HEK293 (cell line): ENCODE measurements around the gene NFIB.

Experiments
- CTCF ChIA-PET: fragments of 350-600 bp; formaldehyde crosslinking; extraction: SDS; loops from one replicate; lab custom pipeline; 2021; ENCODE audit warnings: antibody characterized with exemption; lab: Yijun Ruan, JAX
- POLR2A ChIA-PET: fragments of 300-600 bp; formaldehyde crosslinking; extraction: SDS; loops from one replicate; lab custom pipeline; 2020; ENCODE audit warnings: antibody characterized with exemption, inconsistent platforms; lab: Yijun Ruan, JAX
- H3K27ac ChIP-seq: fragments of 200-500 bp; sonication (Bioruptor generic); 2 replicates; pipeline ENCODE4 v1.5.1; 2014; ENCODE audit warnings: low read depth, low read length, control low read depth, inconsistent platforms; ENCODE audit errors: extremely low read depth
- H3K36me3 ChIP-seq, 2 experiments: fragments of 200-500 bp in 1 of 2; sonication (Bioruptor generic) in 1 of 2; 1 replicate in 1 of 2; 2 replicates in 1 of 2; pipeline ENCODE4 v1.5.1; 2014 to 2017; ENCODE audit warnings: inconsistent platforms in 2 of 2, low read length in 2 of 2; ENCODE audit not compliant: control insufficient read depth in 2 of 2, insufficient read depth in 1 of 2
- H3K4me1 ChIP-seq: fragments of 200-500 bp; sonication (Bioruptor generic); 2 replicates; pipeline ENCODE4 v1.5.1; 2014; ENCODE audit warnings: mild to moderate bottlenecking, low read length, inconsistent platforms; ENCODE audit not compliant: control insufficient read depth, insufficient read depth
- H3K4me3 ChIP-seq: 2 replicates; pipeline ENCODE4 v1.5.1; 2011; ENCODE audit warnings: low read depth, mild to moderate bottlenecking, control low read depth, low read length, moderate library complexity
- H3K9me3 ChIP-seq: fragments of 200-500 bp; sonication (Bioruptor generic); 2 replicates; pipeline ENCODE4 v1.5.1; 2014; ENCODE audit warnings: low read depth, low read length, inconsistent platforms; ENCODE audit not compliant: control insufficient read depth, insufficient read depth
- KLF7 ChIP-seq: fragments of 450-650 bp; formaldehyde crosslinking; IDR thresholded peaks from 2 replicates; pipeline ENCODE4 v1.5.1; 2016; ENCODE audit warnings: missing biosample characterization, missing genetic modification characterization, borderline replicate concordance
- PRDM4 ChIP-seq: fragments of 450-650 bp; formaldehyde crosslinking; IDR thresholded peaks from 2 replicates; pipeline ENCODE4 v1.5.1; 2017; ENCODE audit warnings: missing biosample characterization, missing genetic modification characterization
- SP3 ChIP-seq: fragments of 450-650 bp; formaldehyde crosslinking; IDR thresholded peaks from 2 replicates; pipeline ENCODE4 v1.5.1; 2016; ENCODE audit warnings: missing biosample characterization, missing genetic modification characterization
- YY2 ChIP-seq: fragments of 450-650 bp; formaldehyde crosslinking; IDR thresholded peaks from 2 replicates; pipeline ENCODE4 v1.5.1; 2016; ENCODE audit warnings: missing biosample characterization, missing genetic modification characterization
- ZBTB11 ChIP-seq: fragments of 450-650 bp; formaldehyde crosslinking; conservative IDR thresholded peaks from 2 replicates; pipeline ENCODE4 v1.5.1; 2016; ENCODE audit warnings: low read depth, missing biosample characterization, missing genetic modification characterization
- ZBTB26 ChIP-seq: fragments of 450-650 bp; formaldehyde crosslinking; optimal IDR thresholded peaks from 2 replicates; pipeline ENCODE3; 2016; ENCODE audit warnings: missing biosample characterization, mild to moderate bottlenecking, missing genetic modification characterization
- ZFP3 ChIP-seq: fragments of 450-650 bp; formaldehyde crosslinking; IDR thresholded peaks from 2 replicates; pipeline ENCODE4 v1.5.1; 2016; ENCODE audit warnings: low read depth, missing biosample characterization, missing genetic modification characterization
- ZNF133 ChIP-seq: fragments of 450-650 bp; formaldehyde crosslinking; IDR thresholded peaks from 2 replicates; pipeline ENCODE4 v1.5.1; 2016; ENCODE audit warnings: missing biosample characterization, missing genetic modification characterization
- ZNF146 ChIP-seq: fragments of 450-650 bp; formaldehyde crosslinking; IDR thresholded peaks from 2 replicates; pipeline ENCODE4 v1.5.1; 2016; ENCODE audit warnings: missing biosample characterization, missing genetic modification characterization
- ZNF16 ChIP-seq: fragments of 450-650 bp; formaldehyde crosslinking; IDR thresholded peaks from 2 replicates; pipeline ENCODE4 v1.5.1; 2016; ENCODE audit warnings: low read depth, missing biosample characterization, missing genetic modification characterization
- ZNF266 ChIP-seq: fragments of 450-650 bp; formaldehyde crosslinking; IDR thresholded peaks from 2 replicates; pipeline ENCODE4 v1.5.1; 2016; ENCODE audit warnings: missing biosample characterization, missing genetic modification characterization, low read depth
- ZNF274 ChIP-seq, 2 experiments: fragments of 200-500 bp in 1 of 2; fragments of 450-650 bp in 1 of 2; sonication (Bioruptor generic) in 1 of 2; formaldehyde crosslinking in 1 of 2; IDR thresholded peaks; 2 replicates each; pipeline versions ENCODE4 v1.5.1 to v1.6.1; 2014 to 2016; ENCODE audit warnings: borderline replicate concordance in 1 of 2, inconsistent platforms in 1 of 2, low read length in 1 of 2, missing biosample characterization in 1 of 2, missing genetic modification characterization in 1 of 2
- ZNF280C ChIP-seq: fragments of 450-650 bp; formaldehyde crosslinking; IDR thresholded peaks from 2 replicates; pipeline ENCODE4 v1.5.1; 2016; ENCODE audit warnings: missing biosample characterization, missing genetic modification characterization
- ZNF366 ChIP-seq: fragments of 450-650 bp; formaldehyde crosslinking; conservative IDR thresholded peaks from 2 replicates; pipeline ENCODE4 v1.5.1; 2016; ENCODE audit warnings: missing biosample characterization, missing genetic modification characterization
- ZNF394 ChIP-seq: fragments of 450-650 bp; formaldehyde crosslinking; IDR thresholded peaks from 2 replicates; pipeline ENCODE4 v1.5.1; 2016; ENCODE audit warnings: missing biosample characterization, missing genetic modification characterization, mild to moderate bottlenecking, moderate library complexity, borderline replicate concordance
- ZNF423 ChIP-seq: fragments of 450-650 bp; formaldehyde crosslinking; IDR thresholded peaks from 2 replicates; pipeline ENCODE4 v1.5.1; 2016; ENCODE audit warnings: missing biosample characterization, missing genetic modification characterization
- ZNF549 ChIP-seq: fragments of 450-650 bp; IDR thresholded peaks from 2 replicates; pipeline ENCODE4 v1.5.1; 2018; ENCODE audit warnings: missing biosample characterization, missing genetic modification characterization, mild to moderate bottlenecking, inconsistent platforms, moderate library complexity
- ZNF560 ChIP-seq: fragments of 450-650 bp; formaldehyde crosslinking; IDR thresholded peaks from 2 replicates; pipeline ENCODE4 v1.5.1; 2017; ENCODE audit warnings: missing biosample characterization, missing genetic modification characterization, borderline replicate concordance
- ZNF571 ChIP-seq: fragments of 450-650 bp; formaldehyde crosslinking; IDR thresholded peaks from 2 replicates; pipeline ENCODE4 v1.5.0; 2017; ENCODE audit warnings: missing biosample characterization, missing genetic modification characterization
- ZNF621 ChIP-seq: fragments of 450-650 bp; formaldehyde crosslinking; IDR thresholded peaks from 2 replicates; pipeline ENCODE4 v1.5.1; 2017; ENCODE audit warnings: missing biosample characterization, missing genetic modification characterization
- ZNF623 ChIP-seq: fragments of 450-650 bp; formaldehyde crosslinking; IDR thresholded peaks from 2 replicates; pipeline ENCODE4 v1.5.1; 2016; ENCODE audit warnings: missing biosample characterization, missing genetic modification characterization
- ZNF629 ChIP-seq: fragments of 450-650 bp; formaldehyde crosslinking; IDR thresholded peaks from 2 replicates; pipeline ENCODE4 v1.5.1; 2017; ENCODE audit warnings: missing biosample characterization, missing genetic modification characterization
- ZNF76 ChIP-seq: fragments of 450-650 bp; formaldehyde crosslinking; IDR thresholded peaks from 2 replicates; pipeline ENCODE4; 2016; ENCODE audit warnings: low read depth, missing biosample characterization, missing genetic modification characterization, borderline replicate concordance
- ZSCAN30 ChIP-seq: fragments of 450-650 bp; IDR thresholded peaks from 2 replicates; pipeline ENCODE4 v1.5.1; 2018; ENCODE audit warnings: missing biosample characterization, mild to moderate bottlenecking, missing genetic modification characterization, moderate library complexity
- ZSCAN5A ChIP-seq: fragments of 450-650 bp; formaldehyde crosslinking; IDR thresholded peaks from 2 replicates; pipeline ENCODE4 v1.5.1; 2016; ENCODE audit warnings: missing biosample characterization, missing genetic modification characterization

NFIB gene

GRCh38 chr9:14148501-14149103, 165.3 kb downstream of the NFIB start:
- Histone ChIP-seq H3K4me1 (peaks cover 8% of the 10 kb centered on the region), H3K36me3 (no peaks in the 10 kb centered on the region), H3K4me3 (no peak overlapping the region), H3K9me3 (no peaks in the 10 kb centered on the region), H3K27ac (no peak overlapping the region)
- CTCF ChIA-PET, result no interaction called here
- TF ChIP-seq ZNF423 (tag by site-specific recombination), result no peak
- TF ChIP-seq ZSCAN30 (tag by site-specific recombination), result no peak
- no peak for TF ChIP-seq YY2
- TF ChIP-seq ZNF280C, result no peak
- TF ChIP-seq ZNF549 (tag by site-specific recombination), result no peak
- no peak for TF ChIP-seq ZNF274 (IDR thresholded peaks at IDR 0.05; ENCODE audit: low read length)
- no peak for TF ChIP-seq ZNF274 (tag by site-specific recombination; IDR thresholded peaks at IDR 0.05; ENCODE audit: borderline replicate concordance)
- TF ChIP-seq ZSCAN5A (tag by site-specific recombination), result no peak
- no peak for TF ChIP-seq ZNF133 (tag by site-specific recombination)
- no peak for TF ChIP-seq KLF7
- TF ChIP-seq ZNF560 (tag by site-specific recombination), result no peak
- TF ChIP-seq ZNF394, result no peak
- no peak for TF ChIP-seq ZNF623 (tag by site-specific recombination)
- TF ChIP-seq ZNF366, result no peak
- TF ChIP-seq ZNF629 (tag by site-specific recombination), result no peak
- no peak for TF ChIP-seq ZNF266 (tag by site-specific recombination)
- no peak for TF ChIP-seq ZNF621 (tag by site-specific recombination)
- no peak for TF ChIP-seq ZFP3 (tag by site-specific recombination)
- POLR2A ChIA-PET, result interaction anchor here (1.0 kb wide), 1 partner anchor 13 kb away, joined by 3 read pairs; no protein-coding TSS in a partner anchor

- H3K27ac ChIP-seq, result no peak overlapping the region
- no peak overlapping the region for H3K4me3 ChIP-seq
- ChIA-PET POLR2A (interaction anchor here (0.5 to 1.0 kb wide), 2 partner anchors 12 to 173 kb away, joined by 3 read pairs; no protein-coding TSS in a partner anchor), CTCF (no interaction called here)
- no peaks in the 10 kb centered on the region for H3K36me3 ChIP-seq
- H3K4me1 ChIP-seq, result peaks cover 7% of the 10 kb centered on the region
- H3K9me3 ChIP-seq, result no peaks in the 10 kb centered on the region
- TF ChIP-seq ZBTB26 (tag by site-specific recombination) (no peak), ZBTB11 (tag by site-specific recombination) (no peak), ZNF571 (no peak), PRDM4 (no peak), ZNF366 (no peak), ZNF76 (tag by site-specific recombination) (no peak), ZNF16 (tag by site-specific recombination) (no peak), ZNF549 (tag by site-specific recombination) (no peak), SP3 (no peak), ZNF146 (tag by site-specific recombination) (no peak)
Measured at GRCh38 chr9:14147738-14148137, 166.2 kb downstream of the NFIB start.
